Right lobe of liver (tissue), 4 donors: ENCODE measurements around the gene CRKL.
"Not testable (repeated sequence)": the region's sequence is repeated elsewhere in the genome, so short reads cannot be mapped to it uniquely, and the experiment has no call there.

ENCODE experiments used
- CTCF ChIP-seq, 4 donors: fragments of 200-600 bp in 3 of 4; fragments of 450-650 bp in 1 of 4; IDR thresholded peaks; one replicate each; pipeline versions ENCODE4 v1.5.1 to v1.8.0; 2016 to 2022; ENCODE audit warnings: antibody characterized with exemption in 4 of 4, mild to moderate bottlenecking in 2 of 4
- POLR2A ChIP-seq: fragments of 450-650 bp; IDR thresholded peaks from one replicate; pipeline ENCODE4 v1.6.1; 2017; ENCODE audit warnings: antibody characterized with exemption, mild to moderate bottlenecking
- donor health status: DM: no; HTN: no; CAD: no.
- donor health status: DM: no; HTN: no; CAD: no.
- donor health status: DM: no; HTN: yes; CAD: no.

- TF ChIP-seq CTCF (IDR thresholded peaks at IDR 0.05); POLR2A: not testable (repeated sequence)
Observed at GRCh38 chr22:20939457-20940185, 22.4 kb downstream of the CRKL start.
